Naive thymus-derived CD4-positive, alpha-beta T cell (primary cell): ENCODE data around the gene MCL1. TPM values are rescaled to one million over a fixed set of nuclear protein-coding genes. Genes with fewer than 3 reads are reported as not detected.

Experiments
- ATAC-seq: fragments of 150-1000 bp; cut with Tn5 transposase; 2 replicates; pipeline ENCODE4 v1.10.0; 2021; ENCODE audit warnings: mild to moderate bottlenecking, moderate library complexity
- CTCF ChIA-PET: fragments of 350-600 bp; sonication (Branson Sonifier 250); formaldehyde crosslinking; loops from one replicate; lab custom pipeline; 2021; ENCODE audit warnings: antibody characterized with exemption; lab: Charles Lee
- POLR2A ChIA-PET: fragments of 350-600 bp; sonication (Branson Sonifier 250); formaldehyde crosslinking; loops from one replicate; lab custom pipeline; 2021; ENCODE audit warnings: antibody characterized with exemption, inconsistent platforms; lab: Charles Lee
- DNase-seq, 9 donors: peaks; one replicate each; pipeline versions ENCODE4 v3.0.0 to v3.0.0-alpha.2; 2020 to 2022; ENCODE audit warnings: mixed read lengths in 1 of 9
- H3K27ac ChIP-seq: one replicate; pipeline ENCODE4 v1.7.0; 2013; ENCODE audit warnings: mild to moderate bottlenecking, low read depth, low read length, moderate library complexity
- H3K27me3 ChIP-seq, 2 donors: one replicate each; pipeline ENCODE4 v1.7.0; 2013; ENCODE audit warnings: low read length in 2 of 2, mild to moderate bottlenecking in 2 of 2, moderate library complexity in 2 of 2; ENCODE audit not compliant: control insufficient read depth in 2 of 2, insufficient read depth in 2 of 2
- H3K36me3 ChIP-seq, 3 experiments: 1 replicate in 2 of 3; 2 replicates in 1 of 3; pipeline ENCODE4 v1.7.0; 2013; ENCODE audit warnings: low read length in 3 of 3, mild to moderate bottlenecking in 3 of 3, moderate library complexity in 1 of 3; ENCODE audit not compliant: insufficient read depth in 3 of 3, control insufficient read depth in 2 of 3
- H3K4me1 ChIP-seq, 2 donors: one replicate each; pipeline ENCODE4 v1.7.0; 2013; ENCODE audit warnings: low read length in 2 of 2, mild to moderate bottlenecking in 2 of 2, moderate library complexity in 1 of 2; ENCODE audit not compliant: control insufficient read depth in 2 of 2, insufficient read depth in 2 of 2
- H3K4me3 ChIP-seq: 2 replicates; pipeline ENCODE4 v1.7.0; 2013; ENCODE audit warnings: mild to moderate bottlenecking, low read length
- H3K9me3 ChIP-seq, 3 experiments: 1 replicate in 2 of 3; 2 replicates in 1 of 3; pipeline ENCODE4 v1.7.0; 2013; ENCODE audit warnings: low read length in 3 of 3; ENCODE audit not compliant: control insufficient read depth in 2 of 3
- H3K27ac Mint-ChIP-seq, 9 donors: one replicate each; pipeline ENCODE4 v1.8.0; 2020 to 2022; ENCODE audit warnings: mixed read lengths in 9 of 9, mild to moderate bottlenecking in 8 of 9, moderate library complexity in 5 of 9, inconsistent platforms in 2 of 9
- H3K27me3 Mint-ChIP-seq, 5 donors: one replicate each; pipeline ENCODE4 v1.8.0; 2021 to 2022; ENCODE audit warnings: mixed read lengths in 5 of 5, mild to moderate bottlenecking in 1 of 5
- H3K36me3 Mint-ChIP-seq, 5 donors: one replicate each; pipeline ENCODE4 v1.8.0; 2020 to 2022; ENCODE audit warnings: mixed read lengths in 5 of 5, mild to moderate bottlenecking in 3 of 5, inconsistent platforms in 1 of 5
- H3K4me1 Mint-ChIP-seq, 7 donors: one replicate each; pipeline ENCODE4 v1.8.0; 2020 to 2022; ENCODE audit warnings: mixed read lengths in 7 of 7, mild to moderate bottlenecking in 3 of 7, inconsistent platforms in 1 of 7
- H3K4me3 Mint-ChIP-seq, 10 donors: one replicate each; pipeline ENCODE4 v1.8.0; 2020 to 2022; ENCODE audit warnings: mild to moderate bottlenecking in 10 of 10, mixed read lengths in 10 of 10, moderate library complexity in 6 of 10, inconsistent platforms in 2 of 10
- H3K9me3 Mint-ChIP-seq, 11 donors: one replicate each; pipeline ENCODE4 v1.8.0; 2020 to 2022; ENCODE audit warnings: mixed read lengths in 11 of 11, mild to moderate bottlenecking in 4 of 11, inconsistent platforms in 1 of 11, moderate library complexity in 1 of 11
- intact Hi-C, 2 donors: fragments of 100-400 bp; cut with micrococcal nuclease; formaldehyde crosslinking; loops; one replicate each; pipeline ENCODE4 v1.15.1; 2023
- polyA plus RNA-seq, 2 donors: library from polyadenylated mRNA; unstranded; fragments of 300-500 nt; fragmentation: Illumina TruSeq; gene quantifications; one replicate each; pipeline ENCODE4 v1.2.3, GENCODE V29; 2021
- total RNA-seq, 6 experiments: library from RNA in 5 of 6; stranded (reverse) in 5 of 6; gene quantifications; 1 replicate in 5 of 6; 2 replicates in 1 of 6; pipeline ENCODE4 v1.2.3 and lab custom pipeline; 2021 to 2026

MCL1 gene
- total and polyA plus RNA-seq, 7 experiments from 2014 or later, result 171 to 1,400 (median 314) TPM

DNA sequence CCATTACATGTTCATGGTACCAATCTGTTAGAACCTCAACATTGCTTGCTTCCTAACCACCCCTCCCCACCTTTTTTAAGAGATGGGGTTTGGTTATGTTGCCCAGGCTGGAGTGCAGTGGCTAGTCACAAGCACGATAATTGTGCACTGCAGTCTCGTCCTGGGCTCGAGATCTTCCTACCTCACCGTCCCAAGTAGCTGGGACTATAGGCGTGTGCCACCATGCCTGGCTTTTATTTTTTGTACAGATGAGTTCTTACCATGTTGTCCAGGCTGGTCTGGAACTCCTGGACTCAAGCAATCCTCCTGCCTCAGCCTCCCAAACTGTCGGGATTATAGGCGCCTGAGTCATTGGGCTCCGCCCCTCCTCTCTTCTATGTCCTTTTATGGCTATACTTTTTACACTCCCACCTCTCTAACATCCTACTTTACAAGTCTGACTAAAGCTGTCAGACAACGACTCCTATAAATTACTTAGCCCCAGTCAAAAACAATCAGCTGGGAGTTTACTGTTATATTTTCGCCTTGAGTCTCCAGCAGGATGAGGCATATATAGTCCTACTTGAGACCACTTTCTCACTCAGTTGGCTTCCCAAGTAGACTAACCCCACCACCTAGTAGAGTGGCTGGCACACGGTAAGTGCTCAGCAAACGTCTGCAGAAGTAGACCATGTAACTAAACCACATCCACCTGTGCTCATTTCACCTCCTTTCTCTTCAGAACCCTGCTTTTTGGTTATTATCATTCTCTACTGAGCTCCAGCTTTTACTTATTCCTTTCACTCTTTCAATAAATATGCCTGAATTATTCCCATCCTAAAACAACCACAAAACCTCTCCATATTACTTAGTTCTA, 36.2 kb upstream of the MCL1 start:
- peaks cover 36 to 72% (median 66%) of the 10 kb centered on the region in 7 donors for H3K4me1 Mint-ChIP-seq
- ATAC-seq, result no peak

GRCh38 chr1:150613061-150613920, 33.9 kb upstream of the MCL1 start:
- Histone ChIP-seq H3K4me3 (no peak overlapping the region), H3K27ac (no peak overlapping the region), H3K27me3 (no peaks in the 10 kb centered on the region), H3K36me3 (peaks cover 0 to 23% (median 0%) of the 10 kb centered on the region in 3 experiments), H3K9me3 (no peaks in the 10 kb centered on the region), H3K4me1 (peaks cover 30 to 52% of the 10 kb centered on the region in 2 donors)
- Mint-ChIP-seq H3K36me3 (peaks cover 0 to 32% (median 16%) of the 10 kb centered on the region in 5 donors), H3K4me1 (peaks cover 27 to 59% (median 51%) of the 10 kb centered on the region in 7 donors), H3K27ac (peak overlapping the region; percentile 29 to 95 (median 88)), H3K4me3 (peak overlapping the region in 4 of 10 donors; percentile 21 to 80 (median 54)), H3K27me3 (no peaks in the 10 kb centered on the region), H3K9me3 (no peaks in the 10 kb centered on the region)
- ChIA-PET POLR2A (interaction anchor here (0.6 to 16.6 kb wide), 8 partner anchors 14 to 285 kb away, joined by 3 to 254 read pairs (median 4); partner anchors contain the start of genes ENSA and MCL1), CTCF (interaction anchor here (12.1 kb wide), 1 partner anchor 51 kb away, joined by 272 read pairs; no protein-coding TSS in a partner anchor)
- DNase-seq, result peak in 2 of 9 donors; percentile 47 to 55
- ATAC-seq, result peak; percentile 48
- intact Hi-C loops, result loop anchor here in 1 of 2 donors (1.0 to 10.0 kb wide), 3 partner anchors 8 to 542 kb away; partner anchors contain the start of genes MINDY1, PRUNE1 and TNFAIP8L2

More for the DNA sequence above, 36.2 kb upstream of the MCL1 start:
- H3K27ac ChIP-seq, result no peak overlapping the region
- POLR2A ChIA-PET, result interaction anchor here (0.8 to 16.6 kb wide), 7 partner anchors 12 to 52 kb away, joined by 3 to 254 read pairs (median 4); partner anchors contain the start of genes ENSA and MCL1
- no peaks in the 10 kb centered on the region for H3K27me3 ChIP-seq
- DNase-seq, result no peak
- intact Hi-C loops, result loop anchor here in 1 of 2 donors (10.0 kb wide), 2 partner anchors 389 to 539 kb away; partner anchors contain the start of genes MINDY1, PRUNE1 and TNFAIP8L2
- peaks cover 11 to 38% (median 26%) of the 10 kb centered on the region in 5 donors for H3K36me3 Mint-ChIP-seq
- peaks cover 0 to 33% (median 0%) of the 10 kb centered on the region in 3 experiments for H3K36me3 ChIP-seq
- H3K4me3 Mint-ChIP-seq, result peak overlapping the region in 6 of 10 donors; percentile 2 to 50 (median 36)
- H3K4me3 ChIP-seq, result no peak overlapping the region
- H3K9me3 Mint-ChIP-seq, result no peaks in the 10 kb centered on the region
- H3K27me3 Mint-ChIP-seq, result no peaks in the 10 kb centered on the region
- peaks cover 44 to 56% of the 10 kb centered on the region in 2 donors for H3K4me1 ChIP-seq
- H3K9me3 ChIP-seq, result no peaks in the 10 kb centered on the region
- peak overlapping the region; percentile 59 to 95 (median 68) for H3K27ac Mint-ChIP-seq
- CTCF ChIA-PET, result interaction anchor here (0.9 to 12.1 kb wide), 2 partner anchors 37 to 53 kb away, joined by 3 to 272 read pairs; no protein-coding TSS in a partner anchor

DNA sequence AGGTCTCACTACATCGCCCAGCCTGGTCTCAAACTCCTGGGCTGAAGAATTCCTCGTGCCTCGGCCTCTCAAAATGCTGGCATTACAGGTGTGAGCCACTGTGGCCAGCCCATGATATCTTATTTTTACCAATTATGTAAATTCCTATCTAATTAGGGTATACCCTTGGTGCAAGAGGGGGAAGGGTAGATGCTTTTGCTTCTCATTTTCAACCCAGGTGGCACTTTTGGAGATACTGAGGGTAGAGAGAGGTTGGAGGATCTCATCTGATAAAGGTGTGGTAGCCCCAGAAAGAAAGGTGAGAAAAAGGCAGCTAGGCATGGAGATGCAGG, 32.6 kb upstream of the MCL1 start:
- ChIA-PET POLR2A (interaction anchor here (0.9 to 16.6 kb wide), 6 partner anchors 10 to 48 kb away, joined by 3 to 254 read pairs (median 3); partner anchors contain the start of gene MCL1), CTCF (interaction anchor here (0.6 to 1.1 kb wide), 3 partner anchors 8 to 310 kb away, joined by 3 to 4 read pairs (median 3); no protein-coding TSS in a partner anchor)
- no peaks in the 10 kb centered on the region for H3K9me3 ChIP-seq
- no peak overlapping the region for H3K4me3 ChIP-seq
- Mint-ChIP-seq H3K27me3 (no peaks in the 10 kb centered on the region), H3K4me1 (peaks cover 27 to 58% (median 51%) of the 10 kb centered on the region in 7 donors), H3K27ac (peak overlapping the region; percentile 75 to 93 (median 90)), H3K36me3 (peaks cover 0 to 28% (median 13%) of the 10 kb centered on the region in 5 donors), H3K4me3 (peak overlapping the region in 8 of 10 donors; percentile 13 to 65 (median 45)), H3K9me3 (no peaks in the 10 kb centered on the region)
- peaks cover 30 to 52% of the 10 kb centered on the region in 2 donors for H3K4me1 ChIP-seq
- ATAC-seq (no peak), DNase-seq (no peak)
- H3K27me3 ChIP-seq, result no peaks in the 10 kb centered on the region
- H3K36me3 ChIP-seq, result peaks cover 0 to 17% (median 0%) of the 10 kb centered on the region in 3 experiments
- intact Hi-C loops, result loop anchor here in 1 of 2 donors (10.0 kb wide), 2 partner anchors 393 to 543 kb away; partner anchors contain the start of genes MINDY1, PRUNE1 and TNFAIP8L2
- peak overlapping the region; percentile 76 for H3K27ac ChIP-seq

GRCh38 chr1:150610576-150610975, 31.2 kb upstream of the MCL1 start:
- Histone ChIP-seq H3K4me1 (peaks cover 28 to 43% of the 10 kb centered on the region in 2 donors), H3K9me3 (no peaks in the 10 kb centered on the region), H3K27ac (peak overlapping the region; percentile 76), H3K36me3 (peaks cover 0 to 13% (median 0%) of the 10 kb centered on the region in 3 experiments), H3K4me3 (no peak overlapping the region), H3K27me3 (no peaks in the 10 kb centered on the region)
- intact Hi-C loops, result loop anchor here (2.0 to 10.0 kb wide), 3 partner anchors 50 to 544 kb away; partner anchors contain the start of genes MINDY1 (in 1 of the 2), PRUNE1 (in 1 of the 2) and TNFAIP8L2 (in 1 of the 2)
- no peaks in the 10 kb centered on the region for H3K27me3 Mint-ChIP-seq
- peaks cover 21 to 47% (median 41%) of the 10 kb centered on the region in 7 donors for H3K4me1 Mint-ChIP-seq
- DNase-seq, result no peak
- H3K4me3 Mint-ChIP-seq, result no peak overlapping the region
- ChIA-PET POLR2A (interaction anchor here (1.3 to 16.6 kb wide), 3 partner anchors 12 to 47 kb away, joined by 3 to 254 read pairs (median 4); partner anchors contain the start of gene MCL1), CTCF (interaction anchor here (0.6 to 2.5 kb wide), 2 partner anchors 50 to 342 kb away, joined by 3 to 11 read pairs; partner anchors contain the start of gene APH1A)
- H3K36me3 Mint-ChIP-seq, result peaks cover 0 to 22% (median 5%) of the 10 kb centered on the region in 5 donors
- no peak for ATAC-seq
- H3K9me3 Mint-ChIP-seq, result no peaks in the 10 kb centered on the region
- H3K27ac Mint-ChIP-seq, result peak overlapping the region in 7 of 9 donors; percentile 62 to 92 (median 90)

GRCh38 chr1:150609732-150610131, 30.3 kb upstream of the MCL1 start:
- peaks cover 0 to 17% (median 5%) of the 10 kb centered on the region in 5 donors for H3K36me3 Mint-ChIP-seq
- H3K9me3 ChIP-seq, result no peaks in the 10 kb centered on the region
- intact Hi-C loops, result loop anchor here (2.0 to 10.0 kb wide), 3 partner anchors 49 to 545 kb away; partner anchors contain the start of genes MINDY1 (in 1 of the 2), PRUNE1 (in 1 of the 2) and TNFAIP8L2 (in 1 of the 2)
- H3K4me3 ChIP-seq, result no peak overlapping the region
- ATAC-seq (no peak), DNase-seq (no peak)
- H3K4me1 Mint-ChIP-seq, result peaks cover 16 to 40% (median 34%) of the 10 kb centered on the region in 7 donors
- ChIA-PET POLR2A (interaction anchor here (0.6 to 16.6 kb wide), 3 partner anchors 30 to 46 kb away, joined by 4 to 254 read pairs (median 5); partner anchors contain the start of gene MCL1), CTCF (interaction anchor here (2.5 kb wide), 1 partner anchor 49 kb away, joined by 11 read pairs; no protein-coding TSS in a partner anchor)
- H3K4me1 ChIP-seq, result peaks cover 23 to 37% of the 10 kb centered on the region in 2 donors
- no peaks in the 10 kb centered on the region for H3K9me3 Mint-ChIP-seq
- H3K27me3 Mint-ChIP-seq, result no peaks in the 10 kb centered on the region
- peaks cover 0 to 9% (median 0%) of the 10 kb centered on the region in 3 experiments for H3K36me3 ChIP-seq
- no peaks in the 10 kb centered on the region for H3K27me3 ChIP-seq
- peak overlapping the region in 8 of 9 donors; percentile 19 to 88 (median 68) for H3K27ac Mint-ChIP-seq
- H3K27ac ChIP-seq, result no peak overlapping the region
- H3K4me3 Mint-ChIP-seq, result no peak overlapping the region
